Activated CD4-positive, alpha-beta memory T cell treated with anti-CD3 and anti-CD28 coated beads for 36 hours (primary cell): ENCODE data around the gene STIM2. TPM values are rescaled to one million over a fixed set of nuclear protein-coding genes. Genes with fewer than 3 reads are reported as not detected.

Source experiments
- CTCF ChIA-PET: fragments of 350-600 bp; sonication (Branson Sonifier 250); formaldehyde crosslinking; loops from one replicate; lab custom pipeline; 2021; ENCODE audit warnings: antibody characterized with exemption, inconsistent platforms; lab: Charles Lee
- POLR2A ChIA-PET: fragments of 350-600 bp; sonication (Branson Sonifier 250); formaldehyde crosslinking; loops from one replicate; lab custom pipeline; 2021; ENCODE audit warnings: antibody characterized with exemption; lab: Charles Lee
- DNase-seq: peaks from one replicate; pipeline ENCODE4 v3.0.0-alpha.2; 2020
- H3K27ac Mint-ChIP-seq: one replicate; pipeline ENCODE4 v1.8.0; 2021; ENCODE audit warnings: mixed read lengths
- H3K27me3 Mint-ChIP-seq: one replicate; pipeline ENCODE4 v1.8.0; 2021; ENCODE audit warnings: mixed read lengths
- H3K36me3 Mint-ChIP-seq: one replicate; pipeline ENCODE4 v1.8.0; 2021; ENCODE audit warnings: mixed read lengths
- H3K4me1 Mint-ChIP-seq: one replicate; pipeline ENCODE4 v1.8.0; 2021; ENCODE audit warnings: low read depth, mixed read lengths
- H3K4me3 Mint-ChIP-seq: one replicate; pipeline ENCODE4 v1.8.0; 2021; ENCODE audit warnings: mild to moderate bottlenecking, mixed read lengths
- H3K9me3 Mint-ChIP-seq: one replicate; pipeline ENCODE4 v1.8.0; 2021; ENCODE audit warnings: mixed read lengths
- intact Hi-C: fragments of 100-400 bp; cut with micrococcal nuclease; formaldehyde crosslinking; loops from one replicate; pipeline ENCODE4 v1.15.1; 2023
- total RNA-seq, 2 experiments: library from RNA; stranded (reverse); gene quantifications; one replicate each; pipeline ENCODE4 v1.2.3, GENCODE V29; 2021

The STIM2 gene
- total RNA-seq, 2 experiments from 2014 or later, result 37.8 to 40.6 TPM

DNA sequence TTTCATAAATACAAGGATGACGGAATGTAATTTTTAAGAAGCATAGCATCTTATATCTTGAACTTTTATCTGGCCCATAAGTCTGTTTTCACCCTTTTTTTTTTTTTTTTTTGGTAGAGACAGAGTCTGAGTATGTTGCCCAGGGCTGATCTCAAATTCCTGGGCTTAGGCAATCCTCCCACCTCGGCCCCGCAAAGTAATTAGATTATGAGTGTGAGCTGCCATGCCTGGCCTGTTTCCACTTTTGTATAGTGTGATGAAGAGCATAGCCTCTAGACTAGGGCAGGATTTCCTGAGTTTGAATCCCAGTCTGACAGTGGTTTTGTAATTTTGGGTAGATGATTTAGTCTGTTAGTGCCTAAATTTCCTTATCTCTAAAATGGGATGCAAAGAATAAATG lies 11.0 kb downstream of the STIM2 start:
- H3K27me3 Mint-ChIP-seq, result no peaks in the 10 kb centered on the region
- CTCF ChIA-PET, result no interaction called here
- POLR2A ChIA-PET, result interaction anchor here (2.7 to 2.9 kb wide), 2 partner anchors 10 to 14 kb away, joined by 26 to 37 read pairs; partner anchors contain the start of gene STIM2
- H3K27ac Mint-ChIP-seq, result no peak overlapping the region
- intact Hi-C loops, result no loop called here
- H3K4me1 Mint-ChIP-seq, result peaks cover 73% of the 10 kb centered on the region
- no peaks in the 10 kb centered on the region for H3K9me3 Mint-ChIP-seq
- no peak for DNase-seq
- peaks cover 3% of the 10 kb centered on the region for H3K36me3 Mint-ChIP-seq
- H3K4me3 Mint-ChIP-seq, result no peak overlapping the region

GRCh38 chr4:26873391-26874026 lies 12.9 kb downstream of the STIM2 start:
- DNase-seq, result peak; percentile 87
- CTCF ChIA-PET, result interaction anchor here (1.0 to 2.1 kb wide), 3 partner anchors 11 to 13 kb away, joined by 3 to 8 read pairs (median 3); partner anchors contain the start of gene STIM2
- POLR2A ChIA-PET, result interaction anchor here (0.6 to 2.9 kb wide), 11 partner anchors 9 to 785 kb away, joined by 3 to 37 read pairs (median 4); partner anchors contain the start of gene STIM2
- intact Hi-C loops, result loop anchor here (1.0 kb wide), 3 partner anchors 11 to 86 kb away; no protein-coding TSS in a partner anchor
- H3K36me3 Mint-ChIP-seq, result peaks cover 10% of the 10 kb centered on the region
- H3K4me3 Mint-ChIP-seq, result peak overlapping the region; percentile 43
- peak overlapping the region; percentile 88 for H3K27ac Mint-ChIP-seq
- H3K9me3 Mint-ChIP-seq, result no peaks in the 10 kb centered on the region
- no peaks in the 10 kb centered on the region for H3K27me3 Mint-ChIP-seq
- H3K4me1 Mint-ChIP-seq, result peaks cover 77% of the 10 kb centered on the region

GRCh38 chr4:26874110-26874509 lies 13.5 kb downstream of the STIM2 start:
- H3K9me3 Mint-ChIP-seq, result no peaks in the 10 kb centered on the region
- ChIA-PET CTCF (interaction anchor here (0.8 to 2.1 kb wide), 4 partner anchors 10 to 14 kb away, joined by 3 to 8 read pairs (median 3); partner anchors contain the start of gene STIM2), POLR2A (interaction anchor here (0.6 to 2.9 kb wide), 6 partner anchors 10 to 729 kb away, joined by 3 to 37 read pairs (median 5); partner anchors contain the start of gene STIM2)
- DNase-seq, result no peak
- peaks cover 77% of the 10 kb centered on the region for H3K4me1 Mint-ChIP-seq
- H3K27ac Mint-ChIP-seq, result no peak overlapping the region
- intact Hi-C loops, result no loop called here
- H3K4me3 Mint-ChIP-seq, result no peak overlapping the region
- peaks cover 13% of the 10 kb centered on the region for H3K36me3 Mint-ChIP-seq
- no peaks in the 10 kb centered on the region for H3K27me3 Mint-ChIP-seq

DNA sequence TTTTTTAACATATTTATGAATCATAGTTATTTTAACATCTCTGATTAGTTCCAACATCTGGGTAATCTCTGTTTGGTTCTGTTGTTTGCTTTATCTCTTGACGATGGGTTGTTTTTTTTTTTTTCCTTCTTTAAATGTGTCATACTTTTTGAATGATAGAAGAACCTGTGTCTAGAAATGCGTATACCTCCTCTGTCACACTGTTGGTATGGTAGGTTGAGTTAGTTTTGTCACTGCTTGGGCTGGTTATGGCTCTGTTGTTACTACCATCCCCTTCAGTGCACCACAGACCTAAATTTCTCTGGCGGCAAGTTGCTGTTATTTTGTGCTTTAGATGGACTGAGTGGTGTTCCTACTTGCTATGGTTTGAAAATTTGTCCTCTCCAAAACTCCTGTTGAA lies 16.8 kb downstream of the STIM2 start:
- Mint-ChIP-seq H3K4me3 (no peak overlapping the region), H3K27me3 (no peaks in the 10 kb centered on the region), H3K27ac (peak overlapping the region; percentile 99), H3K4me1 (peaks cover 75% of the 10 kb centered on the region), H3K9me3 (no peaks in the 10 kb centered on the region), H3K36me3 (peaks cover 11% of the 10 kb centered on the region)
- DNase-seq, result no peak
- intact Hi-C loops, result loop anchor here (5.0 kb wide), 2 partner anchors 130 to 795 kb away; no protein-coding TSS in a partner anchor
- ChIA-PET CTCF (no interaction called here), POLR2A (no interaction called here)

GRCh38 chr4:26877961-26878360 lies 17.3 kb downstream of the STIM2 start:
- Mint-ChIP-seq H3K4me1 (peaks cover 73% of the 10 kb centered on the region), H3K36me3 (peaks cover 11% of the 10 kb centered on the region), H3K4me3 (no peak overlapping the region), H3K27ac (peak overlapping the region; percentile 99), H3K9me3 (no peaks in the 10 kb centered on the region), H3K27me3 (no peaks in the 10 kb centered on the region)
- no peak for DNase-seq
- intact Hi-C loops, result loop anchor here (1.0 to 5.0 kb wide), 4 partner anchors 8 to 796 kb away; no protein-coding TSS in a partner anchor
- CTCF ChIA-PET, result no interaction called here
- POLR2A ChIA-PET, result no interaction called here

DNA sequence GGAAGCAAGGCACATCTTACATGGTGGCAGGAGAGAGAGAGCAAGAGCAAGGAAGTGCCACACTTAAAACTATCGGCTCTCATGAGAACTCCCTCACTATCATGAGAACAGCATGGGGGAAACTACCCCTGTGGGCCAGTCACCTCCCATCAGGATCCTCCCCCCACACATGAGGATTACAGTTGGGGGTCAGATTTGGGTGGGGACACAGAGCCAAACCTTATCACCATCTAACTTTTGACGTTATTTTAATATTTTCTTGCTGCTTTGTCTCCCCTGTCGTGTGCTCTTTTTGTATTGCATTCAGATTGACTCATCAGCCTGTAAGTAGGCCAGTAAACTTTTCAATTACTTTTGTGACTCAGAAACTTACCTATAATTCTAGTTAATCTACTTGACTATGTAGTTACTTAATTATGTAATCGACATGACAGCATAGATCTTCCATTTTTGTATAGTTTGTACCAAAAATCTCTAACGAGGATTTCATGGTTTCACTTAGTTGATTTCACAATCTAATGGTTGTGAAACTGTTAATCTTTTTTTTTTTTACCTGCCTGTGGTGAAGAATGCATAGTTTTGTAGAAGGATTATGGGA lies 18.3 kb downstream of the STIM2 start:
- H3K4me3 Mint-ChIP-seq, result peak overlapping the region; percentile 60
- H3K9me3 Mint-ChIP-seq, result no peaks in the 10 kb centered on the region
- peaks cover 73% of the 10 kb centered on the region for H3K4me1 Mint-ChIP-seq
- no peaks in the 10 kb centered on the region for H3K27me3 Mint-ChIP-seq
- H3K36me3 Mint-ChIP-seq, result peaks cover 10% of the 10 kb centered on the region
- ChIA-PET POLR2A (interaction anchor here (1.2 to 2.2 kb wide), 2 partner anchors 16 to 18 kb away, joined by 3 to 9 read pairs; partner anchors contain the start of gene STIM2), CTCF (interaction anchor here (1.3 kb wide), 1 partner anchor 18 kb away, joined by 4 read pairs; the partner anchor contains the start of gene STIM2)
- peak overlapping the region; percentile 99 for H3K27ac Mint-ChIP-seq
- intact Hi-C loops, result loop anchor here (1.0 to 5.0 kb wide), 7 partner anchors 7 to 797 kb away; no protein-coding TSS in a partner anchor
- DNase-seq, result peak; percentile 47

- intact Hi-C loops, result loop anchor here (1.0 to 10.0 kb wide), 7 partner anchors 19 to 798 kb away; no protein-coding TSS in a partner anchor
- Mint-ChIP-seq H3K4me3 (no peak overlapping the region), H3K27me3 (no peaks in the 10 kb centered on the region), H3K27ac (peak overlapping the region; percentile 99), H3K4me1 (peaks cover 73% of the 10 kb centered on the region), H3K36me3 (peaks cover 10% of the 10 kb centered on the region), H3K9me3 (no peaks in the 10 kb centered on the region)
- CTCF ChIA-PET, result interaction anchor here (1.3 kb wide), 1 partner anchor 18 kb away, joined by 4 read pairs; the partner anchor contains the start of gene STIM2
- no peak for DNase-seq
- POLR2A ChIA-PET, result interaction anchor here (0.6 to 2.2 kb wide), 3 partner anchors 13 to 19 kb away, joined by 3 to 9 read pairs (median 3); partner anchors contain the start of gene STIM2
Measured at GRCh38 chr4:26879805-26880204, 19.2 kb downstream of the STIM2 start.

DNA sequence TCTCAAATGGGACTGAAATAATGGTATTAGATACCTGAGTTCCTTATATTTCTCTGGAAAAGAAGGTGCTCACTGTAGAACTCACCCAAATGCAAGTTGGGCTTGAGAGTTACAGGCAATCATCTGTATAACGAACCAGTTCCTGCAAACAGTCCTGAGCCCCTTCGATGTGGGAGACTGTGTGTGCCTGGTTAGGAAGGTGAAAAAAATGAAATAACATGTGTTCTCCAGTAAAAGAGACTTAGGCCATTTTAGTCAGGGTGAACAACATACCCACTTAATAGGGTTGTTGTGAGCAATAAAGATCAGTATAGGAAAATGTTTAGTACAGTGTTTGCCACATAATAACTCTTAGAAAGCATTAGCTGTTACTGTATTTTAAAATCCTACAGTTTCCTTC lies 23.4 kb downstream of the STIM2 start:
- Mint-ChIP-seq H3K4me1 (peaks cover 77% of the 10 kb centered on the region), H3K9me3 (no peaks in the 10 kb centered on the region)

GRCh38 chr4:26884486-26884988 lies 23.9 kb downstream of the STIM2 start:
- POLR2A ChIA-PET, result interaction anchor here (1.5 to 4.8 kb wide), 4 partner anchors 12 to 109 kb away, joined by 3 to 72 read pairs (median 15); partner anchors contain the start of gene STIM2
- intact Hi-C loops, result loop anchor here (1.0 to 10.0 kb wide), 5 partner anchors 8 to 690 kb away; no protein-coding TSS in a partner anchor

More for the DNA sequence above, 23.4 kb downstream of the STIM2 start:
- POLR2A ChIA-PET, result interaction anchor here (1.9 to 4.8 kb wide), 3 partner anchors 11 to 110 kb away, joined by 4 to 72 read pairs (median 26); partner anchors contain the start of gene STIM2
- Mint-ChIP-seq H3K27me3 (no peaks in the 10 kb centered on the region), H3K27ac (peak overlapping the region; percentile 87), H3K36me3 (no peaks in the 10 kb centered on the region), H3K4me3 (peak overlapping the region; percentile 59)
- intact Hi-C loops, result loop anchor here (1.0 to 10.0 kb wide), 5 partner anchors 8 to 689 kb away; no protein-coding TSS in a partner anchor
- no peak for DNase-seq
- CTCF ChIA-PET, result interaction anchor here (1.0 to 4.3 kb wide), 2 partner anchors 10 to 23 kb away, joined by 3 to 25 read pairs; partner anchors contain the start of gene STIM2

GRCh38 chr4:26885912-26886274 lies 25.3 kb downstream of the STIM2 start:
- H3K4me3 Mint-ChIP-seq, result peak overlapping the region; percentile 63
- H3K4me1 Mint-ChIP-seq, result peaks cover 67% of the 10 kb centered on the region
- peak overlapping the region; percentile 83 for H3K27ac Mint-ChIP-seq
- CTCF ChIA-PET, result interaction anchor here (0.9 to 4.3 kb wide), 7 partner anchors 8 to 122 kb away, joined by 3 to 25 read pairs (median 5); partner anchors contain the start of gene STIM2
- intact Hi-C loops, result loop anchor here (1.0 to 10.0 kb wide), 5 partner anchors 8 to 691 kb away; no protein-coding TSS in a partner anchor
- POLR2A ChIA-PET, result interaction anchor here (1.2 to 4.8 kb wide), 7 partner anchors 13 to 302 kb away, joined by 3 to 72 read pairs (median 5); partner anchors contain the start of gene STIM2
- peaks cover 7% of the 10 kb centered on the region for H3K9me3 Mint-ChIP-seq
- H3K27me3 Mint-ChIP-seq, result no peaks in the 10 kb centered on the region
- no peaks in the 10 kb centered on the region for H3K36me3 Mint-ChIP-seq
- no peak for DNase-seq

More at GRCh38 chr4:26884486-26884988, 23.9 kb downstream of the STIM2 start:
- H3K27me3 Mint-ChIP-seq, result no peaks in the 10 kb centered on the region
- H3K4me1 Mint-ChIP-seq, result peaks cover 76% of the 10 kb centered on the region
- H3K4me3 Mint-ChIP-seq, result peak overlapping the region; percentile 59
- CTCF ChIA-PET, result interaction anchor here (0.6 to 4.3 kb wide), 3 partner anchors 11 to 554 kb away, joined by 3 to 25 read pairs (median 3); partner anchors contain the start of gene STIM2
- no peak for DNase-seq
- H3K27ac Mint-ChIP-seq, result peak overlapping the region; percentile 87
- no peaks in the 10 kb centered on the region for H3K36me3 Mint-ChIP-seq
- H3K9me3 Mint-ChIP-seq, result no peaks in the 10 kb centered on the region

GRCh38 chr4:26887143-26887542 lies 26.5 kb downstream of the STIM2 start:
- ChIA-PET POLR2A (interaction anchor here (0.7 to 4.8 kb wide), 5 partner anchors 14 to 119 kb away, joined by 3 to 72 read pairs (median 4); partner anchors contain the start of gene STIM2), CTCF (interaction anchor here (0.6 to 4.3 kb wide), 7 partner anchors 20 to 123 kb away, joined by 3 to 25 read pairs (median 5); partner anchors contain the start of gene STIM2)
- Mint-ChIP-seq H3K9me3 (peaks cover 14% of the 10 kb centered on the region), H3K4me3 (peak overlapping the region; percentile 51), H3K27me3 (no peaks in the 10 kb centered on the region), H3K36me3 (peaks cover 3% of the 10 kb centered on the region), H3K27ac (peak overlapping the region; percentile 83), H3K4me1 (peaks cover 71% of the 10 kb centered on the region)
- intact Hi-C loops, result loop anchor here (10.0 kb wide), 1 partner anchor 692 kb away; no protein-coding TSS in a partner anchor
- no peak for DNase-seq
